GM23338 (cell line): ENCODE data around the gene HOXB5. TPM values are rescaled to one million over a fixed set of nuclear protein-coding genes. Genes with fewer than 3 reads are reported as not detected.

ENCODE experiments used
- ATAC-seq: fragments of 200-7000 bp; cut with Tn5 transposase; 3 replicates; pipeline ENCODE4 v1.9.1; 2020
- DNase-seq: peaks from one replicate; pipeline ENCODE4 v3.0.0-alpha.2; 2015; ENCODE audit warnings: low spot score
- H2AFZ ChIP-seq: fragments of 200-600 bp; sonication (generic); 2 replicates; pipeline ENCODE4 v1.8.0; 2016; ENCODE audit warnings: antibody characterized with exemption, mild to moderate bottlenecking, moderate library complexity
- H3F3A ChIP-seq: fragments of 200-600 bp; sonication (generic); replicated peaks from 2 replicates; pipeline ENCODE4 v1.8.0; 2017; ENCODE audit warnings: antibody characterized with exemption, mixed run types, low read depth
- H3K27ac ChIP-seq: fragments of 200-600 bp; sonication (generic); 2 replicates; pipeline ENCODE4 v1.6.1; 2016; ENCODE audit warnings: low read depth
- H3K27me3 ChIP-seq: fragments of 200-600 bp; sonication (generic); 2 replicates; pipeline ENCODE4 v1.8.0; 2016; ENCODE audit warnings: mild to moderate bottlenecking, mixed run types, moderate library complexity; ENCODE audit not compliant: insufficient read depth
- H3K36me3 ChIP-seq: fragments of 200-600 bp; sonication (generic); 2 replicates; pipeline ENCODE4 v1.8.0; 2016; ENCODE audit warnings: mild to moderate bottlenecking; ENCODE audit not compliant: insufficient read depth
- H3K4me1 ChIP-seq: fragments of 200-600 bp; sonication (generic); 2 replicates; pipeline ENCODE4 v1.8.0; 2016; ENCODE audit warnings: mild to moderate bottlenecking, moderate library complexity; ENCODE audit not compliant: insufficient read depth
- H3K4me2 ChIP-seq: fragments of 200-600 bp; sonication (generic); 2 replicates; pipeline ENCODE4 v1.7.1; 2017; ENCODE audit warnings: mixed run types
- H3K4me3 ChIP-seq: fragments of 200-600 bp; sonication (generic); 2 replicates; pipeline ENCODE4 v1.6.1; 2016; ENCODE audit warnings: mixed run types
- H3K79me2 ChIP-seq: fragments of 200-600 bp; sonication (generic); replicated peaks from 2 replicates; pipeline ENCODE4 v1.8.0; 2017; ENCODE audit warnings: mild to moderate bottlenecking; ENCODE audit not compliant: insufficient read depth
- H3K9me2 ChIP-seq: fragments of 200-600 bp; sonication (generic); 2 replicates; pipeline ENCODE4 v1.8.0; 2017; ENCODE audit not compliant: insufficient read depth
- H4K20me1 ChIP-seq: fragments of 200-600 bp; sonication (generic); replicated peaks from 2 replicates; pipeline ENCODE4 v1.8.0; 2017; ENCODE audit warnings: mild to moderate bottlenecking; ENCODE audit not compliant: insufficient read depth
- H3K27ac Mint-ChIP-seq: 2 replicates; pipeline ENCODE4 v1.8.0; 2020; ENCODE audit warnings: inconsistent platforms, mild to moderate bottlenecking, moderate library complexity, mixed read lengths
- H3K27me3 Mint-ChIP-seq: 3 replicates; pipeline ENCODE4 v1.8.0; 2022; ENCODE audit warnings: low read depth, mild to moderate bottlenecking, moderate library complexity, mixed read lengths, inconsistent platforms; ENCODE audit not compliant: insufficient read depth, poor library complexity
- H3K36me3 Mint-ChIP-seq: 3 replicates; pipeline ENCODE4 v1.8.0; 2021; ENCODE audit warnings: low read depth, mild to moderate bottlenecking, inconsistent platforms, moderate library complexity, mixed read lengths
- H3K4me1 Mint-ChIP-seq: 3 replicates; pipeline ENCODE4 v1.8.0; 2020; ENCODE audit warnings: mild to moderate bottlenecking, inconsistent platforms, mixed read lengths
- H3K4me3 Mint-ChIP-seq: 3 replicates; pipeline ENCODE4 v1.8.0; 2021; ENCODE audit warnings: moderate library complexity, mild to moderate bottlenecking, inconsistent platforms, mixed read lengths
- H3K9me3 Mint-ChIP-seq: 3 replicates; pipeline ENCODE4 v1.8.0; 2020; ENCODE audit warnings: moderate library complexity, mild to moderate bottlenecking, inconsistent platforms, mixed read lengths
- EZH2 ChIP-seq: fragments of 200-600 bp; sonication (generic); IDR thresholded peaks from one replicate; pipeline ENCODE4 v1.8.0; 2017; ENCODE audit warnings: antibody characterized with exemption, mild to moderate bottlenecking, low read depth; ENCODE audit not compliant: unreplicated experiment
- POLR2AphosphoS5 ChIP-seq: IDR thresholded peaks from 2 replicates; pipeline ENCODE4 v1.6.1; 2016; ENCODE audit warnings: antibody characterized with exemption, low read depth
- REST ChIP-seq: IDR thresholded peaks from one replicate; pipeline ENCODE4 v1.6.1; 2018; ENCODE audit warnings: antibody characterized with exemption; ENCODE audit not compliant: unreplicated experiment
- ZNF114 ChIP-seq: fragments of 250-450 bp; sonication (Bioruptor Pico); IDR thresholded peaks from 2 replicates; pipeline ENCODE4 v1.5.0; 2020; ENCODE audit warnings: mild to moderate bottlenecking, moderate library complexity
- polyA plus RNA-seq: library from polyadenylated mRNA; unstranded; fragments of >200 nt; fragmentation: Nextera tagmentation; extraction: Ambion mirVana; gene quantifications from 2 replicates; pipeline ENCODE4 v1.2.1, GENCODE V29; 2016
- total RNA-seq: library from RNA; depleted of rRNA; stranded (reverse); fragments of >200 nt; shearing (Covaris generic); gene quantifications from 2 replicates; pipeline ENCODE4 v1.2.3, GENCODE V29; 2014

Gene HOXB5
- total and polyA plus RNA-seq, 2 experiments from 2014 or later = not detected

GRCh38 chr17:48546924-48547807, 46.4 kb downstream of the HOXB5 start:
- peaks cover 4% of the 10 kb centered on the region; the same call in 1 of the 3 replicates for H3K36me3 Mint-ChIP-seq
- H3K4me2 ChIP-seq = peak overlapping the region; percentile 61
- no peak overlapping the region for H3K27ac ChIP-seq
- no peak for DNase-seq
- peaks cover 18% of the 10 kb centered on the region for H4K20me1 ChIP-seq
- H3K79me2 ChIP-seq = no peaks in the 10 kb centered on the region
- H3K9me2 ChIP-seq = no peaks in the 10 kb centered on the region
- H3K4me1 Mint-ChIP-seq = peaks cover 68% of the 10 kb centered on the region
- no peaks in the 10 kb centered on the region for H3K36me3 ChIP-seq
- no peak for ATAC-seq
- H3K4me3 ChIP-seq = peak overlapping the region; percentile 37
- H3K27me3 Mint-ChIP-seq = peaks cover 99% of the 10 kb centered on the region
- peaks cover 100% of the 10 kb centered on the region for H3K27me3 ChIP-seq
- H2AFZ ChIP-seq = no peak overlapping the region
- peak; percentile 64 for TF ChIP-seq EZH2
- no peak for TF ChIP-seq ZNF114 (CRISPR knock-in tag)
- peaks cover 33% of the 10 kb centered on the region for H3F3A ChIP-seq
- peaks cover 3% of the 10 kb centered on the region for H3K9me3 Mint-ChIP-seq
- H3K4me1 ChIP-seq = peaks cover 87% of the 10 kb centered on the region
- no peak overlapping the region; the same call in 2 of the 3 replicates for H3K4me3 Mint-ChIP-seq
- no peak overlapping the region for H3K27ac Mint-ChIP-seq

- Histone ChIP-seq H3K27me3 (peaks cover 100% of the 10 kb centered on the region), H3K36me3 (no peaks in the 10 kb centered on the region), H3K4me3 (peak overlapping the region; percentile 37), H3K4me2 (peak overlapping the region; percentile 61), H3K4me1 (peaks cover 85% of the 10 kb centered on the region), H4K20me1 (peaks cover 18% of the 10 kb centered on the region), H3K79me2 (no peaks in the 10 kb centered on the region), H3K9me2 (no peaks in the 10 kb centered on the region), H2AFZ (no peak overlapping the region), H3F3A (peaks cover 33% of the 10 kb centered on the region), H3K27ac (no peak overlapping the region)
- peak overlapping the region; percentile 3; the same call in 2 of the 3 replicates for H3K4me3 Mint-ChIP-seq
- no peak overlapping the region for H3K27ac Mint-ChIP-seq
- peaks cover 67% of the 10 kb centered on the region for H3K4me1 Mint-ChIP-seq
- DNase-seq = peak; percentile 80
- peaks cover 3% of the 10 kb centered on the region for H3K9me3 Mint-ChIP-seq
- peak; percentile 1; the same call in 1 of the 3 replicates for ATAC-seq
- peaks cover 4% of the 10 kb centered on the region; the same call in 1 of the 3 replicates for H3K36me3 Mint-ChIP-seq
- peaks cover 99% of the 10 kb centered on the region for H3K27me3 Mint-ChIP-seq
- TF ChIP-seq EZH2 (peak; percentile 64), REST (no peak), ZNF114 (CRISPR knock-in tag) (no peak), POLR2AphosphoS5 (no peak)
These were observed 47.2 kb downstream of the HOXB5 start for GRCh38 chr17:48546137-48546923.
